Fibroblast of the conjunctiva (primary cell): ENCODE measurements around the gene ZBTB25.
"Not testable (repeated sequence)": the region's sequence is repeated elsewhere in the genome, so short reads cannot be mapped to it uniquely, and the experiment has no call there.

Experiments
- DNase-seq: peaks from one replicate; pipeline ENCODE4 v3.0.0-alpha.2; 2010; ENCODE audit warnings: low read depth

Gene ZBTB25

GRCh38 chr14:64503434-64504309 is at the start of gene ZBTB25:
TSS of gene ZBTB25 (minus strand) at chr14:64503838. CDS start at chr14:64490533, 13,305 bp downstream.
- DNase-seq, result peak; percentile 88

- DNase-seq, result no peak
Measured at GRCh38 chr14:64550621-64551333, 47.1 kb upstream of the ZBTB25 start.

GRCh38 chr14:64549791-64550620 is 46.4 kb upstream of the ZBTB25 start, which contains the start of gene PPP1R36:
TSS of gene PPP1R36 (plus strand) at chr14:64549961. CDS start at chr14:64549998, 37 bp downstream.
- DNase-seq, result no peak

- DNase-seq, result no peak
Measured at GRCh38 chr14:64549016-64549415, 45.4 kb upstream of the ZBTB25 start.

- DNase-seq, result no peak
Measured at GRCh38 chr14:64544607-64545312, 41.1 kb upstream of the ZBTB25 start.

- DNase-seq, result no peak
Measured at GRCh38 chr14:64542836-64543201, 39.2 kb upstream of the ZBTB25 start.

GRCh38 chr14:64541972-64542835 is 38.6 kb upstream of the ZBTB25 start:
- DNase-seq, result no peak

GRCh38 chr14:64541261-64541971 is 37.8 kb upstream of the ZBTB25 start:
- no peak for DNase-seq

- peak; percentile 99 for DNase-seq
Measured at GRCh38 chr14:64540208-64541202, 36.9 kb upstream of the ZBTB25 start, which contains the start of gene HSPA2. TSS of gene HSPA2 (plus strand) at chr14:64540741. CDS start at chr14:64540850, 109 bp downstream.

GRCh38 chr14:64536488-64537245 is 33.0 kb upstream of the ZBTB25 start:
- no peak for DNase-seq

- no peak for DNase-seq
Measured at GRCh38 chr14:64531567-64531966, 27.9 kb upstream of the ZBTB25 start.

GRCh38 chr14:64525354-64525753 is 21.7 kb upstream of the ZBTB25 start:
- no peak for DNase-seq

- no peak for DNase-seq
Measured at GRCh38 chr14:64522591-64523355, 19.1 kb upstream of the ZBTB25 start.

GRCh38 chr14:64520699-64521098 is 17.1 kb upstream of the ZBTB25 start:
- no peak for DNase-seq

GRCh38 chr14:64518229-64518628 is 14.6 kb upstream of the ZBTB25 start:
- no peak for DNase-seq

GRCh38 chr14:64517667-64518066 is 14.0 kb upstream of the ZBTB25 start:
- DNase-seq, result not testable (repeated sequence)

- no peak for DNase-seq
Measured at GRCh38 chr14:64516969-64517368, 13.3 kb upstream of the ZBTB25 start.
